IMR-90 (cell line): ENCODE measurements around the gene MRPS35. TPM values are rescaled to one million over a fixed set of nuclear protein-coding genes. Genes with fewer than 3 reads are reported as not detected.

ENCODE experiments used
- ATAC-seq: fragments of 200-7000 bp; cut with Tn5 transposase; 2 replicates; pipeline ENCODE4 v1.9.1; 2020; ENCODE audit warnings: low read depth, mild to moderate bottlenecking, moderate library complexity
- BruUV-seq: library from RNA; stranded (reverse); fragments of 400-500 nt; replicated peaks from 2 replicates; lab custom pipeline; 2021; lab: Mats Ljungman, UMichigan
- CTCF ChIA-PET: fragments of 300-600 bp; formaldehyde crosslinking; extraction: SDS; loops from one replicate; lab custom pipeline; 2021; ENCODE audit warnings: antibody characterized with exemption; lab: Yijun Ruan, JAX
- POLR2A ChIA-PET: fragments of 300-600 bp; sonication (Branson Sonifier 250); formaldehyde crosslinking; loops from one replicate; lab custom pipeline; 2022; ENCODE audit warnings: antibody characterized with exemption; ENCODE audit not compliant: unreplicated experiment; lab: Charles Lee
- DNase-seq: peaks from one replicate; pipeline ENCODE4 v3.0.0; 2013
- H2AFZ ChIP-seq: replicated peaks from 2 replicates; pipeline ENCODE3; 2013; ENCODE audit warnings: low read length, mild to moderate bottlenecking; ENCODE audit not compliant: poor library complexity
- H2AK5ac ChIP-seq: 2 replicates; pipeline ENCODE4 v1.6.1; 2013; ENCODE audit warnings: low read depth, low read length, inconsistent platforms
- H2AK9ac ChIP-seq: replicated peaks from 2 replicates; pipeline ENCODE3; 2013; ENCODE audit warnings: mild to moderate bottlenecking, low read depth, low read length, moderate library complexity; ENCODE audit not compliant: poor library complexity
- H2BK120ac ChIP-seq: 2 replicates; pipeline ENCODE4 v1.6.1; 2013; ENCODE audit warnings: low read depth, low read length, inconsistent platforms
- H2BK15ac ChIP-seq: 3 replicates; pipeline ENCODE4 v1.6.1; 2013; ENCODE audit warnings: low read depth, low read length, inconsistent platforms
- H2BK20ac ChIP-seq: 2 replicates; pipeline ENCODE4 v1.6.1; 2013; ENCODE audit warnings: low read depth, mild to moderate bottlenecking, inconsistent platforms, low read length, moderate library complexity
- H2BK5ac ChIP-seq: 2 replicates; pipeline ENCODE4 v1.6.1; 2013; ENCODE audit warnings: mild to moderate bottlenecking, low read depth, low read length, inconsistent platforms; ENCODE audit not compliant: poor library complexity, severe bottlenecking
- H3K14ac ChIP-seq: replicated peaks from 2 replicates; pipeline ENCODE4 v1.6.1; 2013; ENCODE audit warnings: low read depth, low read length, inconsistent platforms
- H3K18ac ChIP-seq: 2 replicates; pipeline ENCODE4 v1.6.1; 2013; ENCODE audit warnings: low read depth, low read length, control low read depth
- H3K23ac ChIP-seq: 2 replicates; pipeline ENCODE4 v1.6.1; 2013; ENCODE audit warnings: low read depth, low read length, inconsistent platforms
- H3K27ac ChIP-seq: 2 replicates; pipeline ENCODE4 v1.5.1; 2013; ENCODE audit warnings: mild to moderate bottlenecking, control low read depth, low read length; ENCODE audit not compliant: insufficient read depth
- H3K27me3 ChIP-seq: 2 replicates; pipeline ENCODE4 v1.6.1; 2013; ENCODE audit warnings: low read length; ENCODE audit not compliant: control insufficient read depth, insufficient read depth
- H3K36me3 ChIP-seq: 2 replicates; pipeline ENCODE4 v1.6.1; 2013; ENCODE audit warnings: low read length, mixed read lengths; ENCODE audit not compliant: control insufficient read depth, insufficient read depth
- H3K4ac ChIP-seq: 2 replicates; pipeline ENCODE4 v1.6.1; 2013; ENCODE audit warnings: low read depth, low read length, inconsistent platforms
- H3K4me1 ChIP-seq: 2 replicates; pipeline ENCODE4 v1.6.1; 2013; ENCODE audit warnings: low read length, mixed read lengths; ENCODE audit not compliant: control insufficient read depth, insufficient read depth
- H3K4me2 ChIP-seq: 2 replicates; pipeline ENCODE4 v1.6.1; 2013; ENCODE audit warnings: low read depth, mild to moderate bottlenecking, control low read depth, low read length, moderate library complexity
- H3K4me3 ChIP-seq: 2 replicates; pipeline ENCODE4 v1.5.1; 2013; ENCODE audit warnings: low read depth, mild to moderate bottlenecking, control low read depth, low read length, moderate library complexity; ENCODE audit not compliant: insufficient read depth
- H3K56ac ChIP-seq: 2 replicates; pipeline ENCODE4 v1.6.1; 2013; ENCODE audit warnings: low read length, inconsistent platforms; ENCODE audit not compliant: insufficient read depth; ENCODE audit errors: extremely low read depth
- H3K79me1 ChIP-seq, 2 experiments: 2 replicates each; pipeline ENCODE4 v1.6.1; 2013; ENCODE audit warnings: low read length in 2 of 2, inconsistent platforms in 1 of 2, low read depth in 1 of 2
- H3K9ac ChIP-seq: 2 replicates; pipeline ENCODE4 v1.6.1; 2013; ENCODE audit warnings: low read depth, low read length, control low read depth
- H3K9me1 ChIP-seq: 2 replicates; pipeline ENCODE4 v1.6.1; 2013; ENCODE audit warnings: low read length, inconsistent platforms; ENCODE audit not compliant: insufficient read depth
- H3K9me3 ChIP-seq: 2 replicates; pipeline ENCODE4 v1.6.1; 2013; ENCODE audit warnings: low read length; ENCODE audit not compliant: control insufficient read depth, insufficient read depth
- H4K20me1 ChIP-seq: 2 replicates; pipeline ENCODE4 v1.6.1; 2013; ENCODE audit warnings: low read length, inconsistent platforms; ENCODE audit not compliant: insufficient read depth
- H4K5ac ChIP-seq: 2 replicates; pipeline ENCODE4 v1.6.1; 2013; ENCODE audit warnings: mild to moderate bottlenecking, low read depth, low read length, control low read depth
- H4K8ac ChIP-seq, 2 experiments: 2 replicates each; pipeline ENCODE4 v1.6.1; 2013; ENCODE audit warnings: low read depth in 2 of 2, low read length in 2 of 2, control low read depth in 1 of 2, inconsistent platforms in 1 of 2
- H4K91ac ChIP-seq: 2 replicates; pipeline ENCODE4 v1.6.1; 2013; ENCODE audit warnings: low read depth, low read length, inconsistent platforms; ENCODE audit not compliant: insufficient read depth
- CHD1 ChIP-seq: IDR thresholded peaks from 2 replicates; pipeline ENCODE4 v1.6.1; 2012; ENCODE audit warnings: low read depth, low read length, improper control_type of control experiment
- ELK1 ChIP-seq: fragments of 150-350 bp; IDR thresholded peaks from 2 replicates; pipeline ENCODE4 v1.6.1; 2016; ENCODE audit warnings: low read depth, mild to moderate bottlenecking, low read length, moderate library complexity, borderline replicate concordance
- FOS ChIP-seq: fragments of 150-350 bp; IDR thresholded peaks from 2 replicates; pipeline ENCODE4 v1.6.1; 2016; ENCODE audit warnings: low read depth, low read length
- MAFK ChIP-seq: IDR thresholded peaks from 2 replicates; pipeline ENCODE4 v1.6.1; 2012; ENCODE audit warnings: low read depth, low read length, improper control_type of control experiment
- MAZ ChIP-seq: IDR thresholded peaks from 2 replicates; pipeline ENCODE4 v1.6.1; 2012; ENCODE audit warnings: low read depth, mild to moderate bottlenecking, low read length, improper control_type of control experiment, moderate library complexity, borderline replicate concordance
- MXI1 ChIP-seq: IDR thresholded peaks from 2 replicates; pipeline ENCODE4 v1.6.1; 2012; ENCODE audit warnings: low read depth, mild to moderate bottlenecking, low read length, moderate library complexity, borderline replicate concordance
- POLR2A ChIP-seq: IDR thresholded peaks from 2 replicates; pipeline ENCODE4 v1.6.1; 2012; ENCODE audit warnings: mild to moderate bottlenecking, low read depth, low read length
- RCOR1 ChIP-seq: IDR thresholded peaks from 2 replicates; pipeline ENCODE4 v1.6.1; 2012; ENCODE audit warnings: mild to moderate bottlenecking, low read length, improper control_type of control experiment; ENCODE audit not compliant: insufficient replicate concordance
- RFX5 ChIP-seq: IDR thresholded peaks from 2 replicates; pipeline ENCODE4 v1.8.0; 2012; ENCODE audit warnings: low read depth, mild to moderate bottlenecking, low read length, moderate library complexity
- WGBS, 2 experiments: methylation state at CpG; one replicate each; pipeline versions ENCODE4 v1.1.5 to v1.1.7; 2013; ENCODE audit warnings: missing lambda C conversion rate in 2 of 2; ENCODE audit not compliant: insufficient read length in 1 of 2; ENCODE audit errors: extremely low coverage in 2 of 2; 5-methylcytosine and 5-hydroxymethylcytosine counted together
- dilution Hi-C: fragments of 300-500 bp; cut with HindIII; formaldehyde crosslinking; loops from one replicate; pipeline ENCODE4 v1.14.3; 2018; ENCODE audit warnings: low sequenced_read_pairs; ENCODE audit not compliant: unreplicated experiment
- in situ Hi-C: fragments of 300-500 bp; cut with MboI; formaldehyde crosslinking; loops from 3 replicates; pipeline ENCODE4 v1.14.3; 2019; ENCODE audit warnings: low sequenced_read_pairs, inconsistent platforms, mixed read lengths
- intact Hi-C: fragments of 100-400 bp; cut with micrococcal nuclease; formaldehyde crosslinking; loops from 2 replicates; pipeline ENCODE4 v1.10.0; 2022
- polyA plus RNA-seq, 3 experiments: library from polyadenylated mRNA; depleted of rRNA; stranded (reverse); fragments of >200 nt; gene quantifications; 2 replicates each; pipeline ENCODE4 v1.2.3, GENCODE V29; 2012; ENCODE audit warnings: low replicate concordance in 1 of 3
- total RNA-seq: library from RNA; depleted of rRNA; stranded (reverse); fragments of >200 nt; gene quantifications from 2 replicates; pipeline ENCODE4 v1.2.3, GENCODE V29; 2012

The MRPS35 gene
- total and polyA plus RNA-seq, 2 of the 4 experiments (the other 2 are of a cell fraction) = 27.4 to 40.1 TPM

GRCh38 chr12:27682534-27682933 lies 28.1 kb upstream of the MRPS35 start:
- Histone ChIP-seq H2BK15ac (no peak overlapping the region), H3K36me3 (peaks cover 22% of the 10 kb centered on the region), H3K4me2 (no peak overlapping the region), H2BK20ac (no peak overlapping the region), H3K9me1 (peaks cover 5% of the 10 kb centered on the region; the same call in 1 of the 2 replicates), H3K23ac (no peak overlapping the region), H4K20me1 (no peaks in the 10 kb centered on the region), H4K8ac (no peak overlapping the region), H4K5ac (no peak overlapping the region), H3K9ac (no peak overlapping the region), H3K56ac (no peak overlapping the region), H3K4ac (no peak overlapping the region), H3K4me1 (no peaks in the 10 kb centered on the region), H2AK9ac (no peak overlapping the region), H3K27ac (no peak overlapping the region), H3K18ac (no peak overlapping the region), H3K14ac (no peak overlapping the region), H2BK120ac (no peak overlapping the region), H3K4me3 (no peak overlapping the region), H3K79me1 (peaks cover 4 to 6% of the 10 kb centered on the region in 2 experiments; a peak in 2 of 4 replicates), H2AFZ (no peak overlapping the region), H4K91ac (no peak overlapping the region), H2AK5ac (no peak overlapping the region), H3K9me3 (no peaks in the 10 kb centered on the region), H2BK5ac (no peak overlapping the region), H3K27me3 (no peaks in the 10 kb centered on the region)
- WGBS, 2 experiments = no CpG with 5 or more reads among the region's 2 CpGs
- CTCF ChIA-PET = no interaction called here
- in situ Hi-C loops = no loop called here
- DNase-seq (peak; percentile 70), ATAC-seq (peak; percentile 85)
- dilution Hi-C loops = no loop called here
- intact Hi-C loops = no loop called here
- no TSS peak for BruUV-seq
- TF ChIP-seq POLR2A (no peak), MAFK (no peak), MXI1 (no peak), RFX5 (no peak), FOS (0 out of 2 replicates have a peak, but pooled peaks have one; percentile 33), RCOR1 (no peak), CHD1 (no peak), MAZ (no peak), ELK1 (no peak)
- POLR2A ChIA-PET = no interaction called here
